Activated naive CD4-positive, alpha-beta T cell treated with anti-CD3 and anti-CD28 coated beads, Interleukin-2, amount 50 U/mL, for 24 hours (primary cell): ENCODE results near the gene EFCC1.
"Not testable (repeated sequence)": the region's sequence is repeated elsewhere in the genome, so short reads cannot be mapped to it uniquely, and the experiment has no call there.

Experiments used
- H3K27ac Mint-ChIP-seq: one replicate; pipeline ENCODE4 v1.8.0; 2021; ENCODE audit warnings: mild to moderate bottlenecking, mixed read lengths
- H3K27me3 Mint-ChIP-seq: one replicate; pipeline ENCODE4 v1.8.0; 2021; ENCODE audit warnings: mixed read lengths
- H3K36me3 Mint-ChIP-seq: one replicate; pipeline ENCODE4 v1.8.0; 2021; ENCODE audit warnings: mixed read lengths
- H3K4me1 Mint-ChIP-seq: one replicate; pipeline ENCODE4 v1.8.0; 2021; ENCODE audit warnings: mixed read lengths
- H3K4me3 Mint-ChIP-seq: one replicate; pipeline ENCODE4 v1.8.0; 2021; ENCODE audit warnings: mild to moderate bottlenecking, mixed read lengths
- H3K9me3 Mint-ChIP-seq: one replicate; pipeline ENCODE4 v1.8.0; 2021; ENCODE audit warnings: mixed read lengths

Gene EFCC1

GRCh38 chr3:129061888-129062834 is 61.1 kb downstream of the EFCC1 start:
- no peaks in the 10 kb centered on the region for H3K4me1 Mint-ChIP-seq
- no peak overlapping the region for H3K4me3 Mint-ChIP-seq
- no peaks in the 10 kb centered on the region for H3K27me3 Mint-ChIP-seq
- H3K36me3 Mint-ChIP-seq = no peaks in the 10 kb centered on the region
- no peak overlapping the region for H3K27ac Mint-ChIP-seq
- H3K9me3 Mint-ChIP-seq = no peaks in the 10 kb centered on the region

GRCh38 chr3:129063091-129063640 is 62.1 kb downstream of the EFCC1 start:
- Mint-ChIP-seq H3K9me3 (no peaks in the 10 kb centered on the region), H3K36me3 (no peaks in the 10 kb centered on the region), H3K4me3 (no peak overlapping the region), H3K4me1 (no peaks in the 10 kb centered on the region), H3K27me3 (no peaks in the 10 kb centered on the region), H3K27ac (no peak overlapping the region)

GRCh38 chr3:129063841-129064482 is 62.9 kb downstream of the EFCC1 start:
- no peaks in the 10 kb centered on the region for H3K9me3 Mint-ChIP-seq
- H3K27me3 Mint-ChIP-seq = no peaks in the 10 kb centered on the region
- no peak overlapping the region for H3K4me3 Mint-ChIP-seq
- H3K4me1 Mint-ChIP-seq = peaks cover 2% of the 10 kb centered on the region
- H3K27ac Mint-ChIP-seq = no peak overlapping the region
- no peaks in the 10 kb centered on the region for H3K36me3 Mint-ChIP-seq

GRCh38 chr3:129065016-129065719 is 64.1 kb downstream of the EFCC1 start:
- H3K9me3 Mint-ChIP-seq = no peaks in the 10 kb centered on the region
- peaks cover 3% of the 10 kb centered on the region for H3K4me1 Mint-ChIP-seq
- H3K4me3 Mint-ChIP-seq = no peak overlapping the region
- H3K27me3 Mint-ChIP-seq = no peaks in the 10 kb centered on the region
- H3K27ac Mint-ChIP-seq = no peak overlapping the region
- no peaks in the 10 kb centered on the region for H3K36me3 Mint-ChIP-seq

DNA sequence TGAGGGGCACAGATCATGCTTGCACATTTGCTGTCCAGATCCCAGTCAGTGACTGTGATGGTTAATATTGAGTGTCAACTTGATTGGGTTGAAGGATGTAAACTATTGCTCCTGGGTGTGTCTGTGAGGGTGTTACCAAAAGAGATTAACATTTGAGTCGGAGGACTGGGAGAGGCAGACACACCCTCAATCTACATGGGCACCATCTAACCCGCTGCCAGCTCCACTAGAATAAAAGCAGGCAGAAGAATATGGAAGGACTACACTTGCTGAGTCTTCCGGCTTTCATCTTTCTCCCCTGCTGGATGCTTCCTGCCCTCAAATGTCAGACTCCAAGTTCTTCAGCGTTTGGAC is 64.6 kb downstream of the EFCC1 start:
- H3K4me3 Mint-ChIP-seq = no peak overlapping the region
- no peaks in the 10 kb centered on the region for H3K9me3 Mint-ChIP-seq
- no peaks in the 10 kb centered on the region for H3K27me3 Mint-ChIP-seq
- peaks cover 3% of the 10 kb centered on the region for H3K4me1 Mint-ChIP-seq
- H3K27ac Mint-ChIP-seq = no peak overlapping the region
- no peaks in the 10 kb centered on the region for H3K36me3 Mint-ChIP-seq

GRCh38 chr3:129067719-129068118 is 66.6 kb downstream of the EFCC1 start:
- peak overlapping the region; percentile 68 for H3K4me3 Mint-ChIP-seq
- H3K36me3 Mint-ChIP-seq, H3K27me3 Mint-ChIP-seq, H3K27ac Mint-ChIP-seq, H3K4me1 Mint-ChIP-seq, H3K9me3 Mint-ChIP-seq: not testable (repeated sequence)

DNA sequence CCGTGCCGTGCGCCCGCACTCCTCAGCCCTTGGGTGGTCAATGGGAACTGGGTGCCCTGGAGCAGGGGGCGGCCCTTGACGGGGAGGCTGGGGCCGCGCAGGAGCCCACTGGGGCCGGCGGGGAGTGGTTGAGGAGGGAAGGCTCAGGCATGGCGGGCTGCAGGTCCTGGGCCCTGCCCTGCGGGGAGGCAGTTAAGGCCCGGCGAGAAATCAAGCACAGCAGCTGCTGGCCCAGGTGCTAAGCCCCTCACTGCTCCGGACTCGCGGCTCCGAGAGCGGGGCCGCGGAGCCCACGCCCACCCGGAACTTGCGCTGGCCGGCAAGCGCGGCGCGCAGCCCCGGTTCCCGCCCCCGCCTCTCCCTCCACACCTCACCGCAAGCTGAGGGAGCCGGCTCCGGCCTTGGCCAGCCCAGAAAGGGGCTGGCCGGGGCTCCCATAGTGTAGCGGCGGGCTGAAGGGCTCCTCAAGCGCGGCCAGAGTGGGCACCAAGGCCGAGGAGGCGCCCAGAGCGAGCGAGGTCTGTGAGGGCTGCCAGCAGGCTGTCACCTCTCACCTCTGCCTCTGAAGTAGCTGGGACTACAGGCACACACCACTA is 67.3 kb downstream of the EFCC1 start:
- H3K4me3 Mint-ChIP-seq = peak overlapping the region; percentile 81
- H3K4me1 Mint-ChIP-seq = peaks cover 3% of the 10 kb centered on the region
- no peaks in the 10 kb centered on the region for H3K27me3 Mint-ChIP-seq
- H3K36me3 Mint-ChIP-seq = no peaks in the 10 kb centered on the region
- H3K9me3 Mint-ChIP-seq = no peaks in the 10 kb centered on the region
- H3K27ac Mint-ChIP-seq = no peak overlapping the region

DNA sequence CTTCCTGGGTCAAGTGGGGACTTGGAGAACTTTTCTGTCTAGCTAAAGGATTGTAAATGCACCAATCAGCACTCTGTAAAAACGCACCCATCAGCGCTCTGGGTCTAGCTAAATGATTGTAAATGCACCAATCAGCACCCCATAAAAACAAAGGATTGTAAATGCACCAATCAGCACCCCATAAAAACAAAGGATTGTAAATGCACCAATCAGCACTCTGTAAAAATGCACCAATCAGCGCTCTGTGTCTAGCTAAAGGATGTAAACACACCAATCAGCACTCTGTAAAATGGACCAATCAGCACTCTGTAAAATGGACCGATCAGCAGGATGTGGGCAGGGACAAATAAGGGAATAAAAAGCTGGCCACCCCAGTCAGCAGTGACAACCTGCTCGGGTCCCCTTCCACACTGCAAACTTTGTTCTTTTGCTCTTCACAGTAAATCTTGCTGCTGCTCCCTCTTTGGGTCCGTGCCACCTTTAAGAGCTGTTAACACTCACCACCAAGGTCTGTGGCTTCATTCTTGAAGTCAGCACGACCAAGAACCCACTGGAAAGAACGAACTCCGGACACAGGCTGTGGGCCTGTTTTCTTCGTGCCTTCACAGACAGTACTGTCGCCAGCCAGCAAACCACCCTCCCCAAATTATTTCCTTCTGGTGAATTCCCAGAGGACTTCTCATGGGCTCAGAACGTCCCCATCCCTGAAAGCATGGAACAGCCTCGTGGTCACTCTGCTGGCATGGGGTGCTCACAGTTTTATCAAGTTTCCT is 68.4 kb downstream of the EFCC1 start:
- not testable (repeated sequence) for H3K4me1 Mint-ChIP-seq, H3K27me3 Mint-ChIP-seq, H3K9me3 Mint-ChIP-seq, H3K36me3 Mint-ChIP-seq, H3K27ac Mint-ChIP-seq
- H3K4me3 Mint-ChIP-seq = peak overlapping the region; percentile 81

DNA sequence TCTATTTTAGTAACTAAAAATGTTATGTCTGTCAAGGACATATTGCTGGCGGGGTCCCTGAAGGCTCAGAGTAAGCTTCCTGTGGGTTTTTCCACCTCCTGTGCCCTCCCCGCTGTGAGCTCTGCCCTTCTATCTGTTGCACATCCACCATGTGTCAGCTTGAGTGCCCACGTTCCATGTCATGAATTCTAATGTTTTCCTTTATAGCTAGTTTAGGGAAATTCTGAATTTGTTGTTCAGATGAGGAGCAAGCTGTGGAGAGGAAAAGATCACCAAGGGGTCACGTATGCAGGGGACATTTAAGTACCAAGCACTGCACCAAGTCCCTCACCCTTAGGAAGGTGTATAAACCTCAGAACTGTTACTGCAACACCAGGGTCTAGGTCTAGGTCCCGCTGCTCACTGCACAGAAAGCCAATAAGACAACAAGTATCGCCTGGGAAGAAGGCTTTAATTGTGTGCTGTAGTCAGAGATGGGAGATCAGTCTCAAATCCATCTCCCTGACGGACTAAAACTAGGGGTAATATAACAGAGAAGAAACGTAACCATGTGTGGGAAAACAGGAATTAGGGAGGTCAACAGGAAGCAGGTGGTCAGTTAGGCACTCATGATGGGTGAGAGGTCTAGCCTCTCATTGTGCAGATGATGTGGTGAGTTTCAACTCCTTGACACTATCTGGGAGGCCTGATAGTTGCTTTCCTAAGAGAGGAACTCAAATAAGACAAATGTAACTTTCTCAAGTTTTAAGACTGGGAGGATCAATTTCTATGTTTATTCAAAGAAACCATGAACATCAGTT is 69.2 kb downstream of the EFCC1 start:
- Mint-ChIP-seq H3K4me3 (no peak overlapping the region), H3K9me3 (no peaks in the 10 kb centered on the region), H3K27me3 (no peaks in the 10 kb centered on the region), H3K36me3 (no peaks in the 10 kb centered on the region), H3K4me1 (peaks cover 3% of the 10 kb centered on the region), H3K27ac (no peak overlapping the region)

GRCh38 chr3:129077222-129077621 is 76.1 kb downstream of the EFCC1 start:
- Mint-ChIP-seq H3K4me1 (peaks cover 7% of the 10 kb centered on the region), H3K27ac (no peak overlapping the region), H3K9me3 (no peaks in the 10 kb centered on the region), H3K4me3 (no peak overlapping the region), H3K36me3 (no peaks in the 10 kb centered on the region), H3K27me3 (no peaks in the 10 kb centered on the region)

- Mint-ChIP-seq H3K4me3 (no peak overlapping the region), H3K27me3 (no peaks in the 10 kb centered on the region), H3K4me1 (peaks cover 9% of the 10 kb centered on the region), H3K27ac (no peak overlapping the region), H3K36me3 (no peaks in the 10 kb centered on the region), H3K9me3 (no peaks in the 10 kb centered on the region)
Observed at GRCh38 chr3:129078510-129078909, 77.4 kb downstream of the EFCC1 start.

DNA sequence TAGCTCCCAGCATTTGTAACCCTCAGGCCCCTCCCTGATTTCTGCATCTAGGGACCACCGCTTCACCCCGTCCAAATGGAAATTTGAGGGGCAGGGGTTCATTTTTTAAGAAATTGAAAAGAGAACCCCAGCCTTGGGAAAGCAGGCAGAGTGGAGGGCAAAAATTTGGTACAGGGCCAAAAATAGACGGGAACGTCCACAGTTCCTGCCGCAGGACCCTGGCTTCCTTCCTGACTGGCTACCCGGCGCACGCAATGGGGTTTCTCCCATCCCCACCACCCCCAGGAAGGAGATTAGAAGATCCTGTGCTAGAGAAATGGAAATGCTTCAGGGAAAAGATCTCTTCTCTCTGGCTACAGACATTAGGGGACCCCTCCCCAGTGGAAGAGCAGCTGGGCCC is 80.4 kb downstream of the EFCC1 start:
- H3K4me3 Mint-ChIP-seq = no peak overlapping the region
- no peaks in the 10 kb centered on the region for H3K36me3 Mint-ChIP-seq
- peaks cover 12% of the 10 kb centered on the region for H3K4me1 Mint-ChIP-seq
- H3K27me3 Mint-ChIP-seq = no peaks in the 10 kb centered on the region
- H3K9me3 Mint-ChIP-seq = no peaks in the 10 kb centered on the region
- no peak overlapping the region for H3K27ac Mint-ChIP-seq

GRCh38 chr3:129082026-129082425 is 80.9 kb downstream of the EFCC1 start:
- no peaks in the 10 kb centered on the region for H3K36me3 Mint-ChIP-seq
- H3K4me1 Mint-ChIP-seq = peaks cover 12% of the 10 kb centered on the region
- H3K9me3 Mint-ChIP-seq = no peaks in the 10 kb centered on the region
- peak overlapping the region; percentile 44 for H3K27ac Mint-ChIP-seq
- no peak overlapping the region for H3K4me3 Mint-ChIP-seq
- no peaks in the 10 kb centered on the region for H3K27me3 Mint-ChIP-seq

DNA sequence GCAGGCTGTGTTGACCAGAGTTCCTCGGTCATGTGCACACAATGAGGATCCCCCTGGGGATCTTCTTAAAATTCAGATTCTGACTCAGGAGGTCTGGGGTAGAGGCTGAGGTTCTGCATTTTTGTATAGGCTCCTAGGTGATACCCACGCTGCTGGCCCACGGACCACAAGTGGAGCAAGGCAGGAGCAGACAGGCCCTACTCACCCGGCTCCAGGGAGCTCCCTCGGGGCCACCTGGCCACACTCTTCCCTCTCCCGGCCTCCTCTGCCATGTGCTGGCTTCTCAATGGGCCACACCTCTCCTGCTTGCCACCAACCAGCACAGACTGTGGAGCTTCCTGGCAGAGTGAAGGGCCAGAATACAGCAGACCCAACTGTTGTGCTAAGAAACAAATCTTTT is 83.4 kb downstream of the EFCC1 start:
- no peaks in the 10 kb centered on the region for H3K27me3 Mint-ChIP-seq
- H3K9me3 Mint-ChIP-seq = no peaks in the 10 kb centered on the region
- H3K27ac Mint-ChIP-seq = no peak overlapping the region
- H3K36me3 Mint-ChIP-seq = no peaks in the 10 kb centered on the region
- peaks cover 12% of the 10 kb centered on the region for H3K4me1 Mint-ChIP-seq
- no peak overlapping the region for H3K4me3 Mint-ChIP-seq
